GM19438 (cell line): ENCODE measurements around the gene FBXO46.
"Not testable (repeated sequence)": the region's sequence is repeated elsewhere in the genome, so short reads cannot be mapped to it uniquely, and the experiment has no call there.

Experiments
- ATAC-seq: cut with Tn5 transposase; IDR thresholded peaks from one replicate; pipeline ENCODE4 v1.9.1; 2021; ENCODE audit warnings: low read depth; ENCODE audit not compliant: unreplicated experiment

The FBXO46 gene

DNA sequence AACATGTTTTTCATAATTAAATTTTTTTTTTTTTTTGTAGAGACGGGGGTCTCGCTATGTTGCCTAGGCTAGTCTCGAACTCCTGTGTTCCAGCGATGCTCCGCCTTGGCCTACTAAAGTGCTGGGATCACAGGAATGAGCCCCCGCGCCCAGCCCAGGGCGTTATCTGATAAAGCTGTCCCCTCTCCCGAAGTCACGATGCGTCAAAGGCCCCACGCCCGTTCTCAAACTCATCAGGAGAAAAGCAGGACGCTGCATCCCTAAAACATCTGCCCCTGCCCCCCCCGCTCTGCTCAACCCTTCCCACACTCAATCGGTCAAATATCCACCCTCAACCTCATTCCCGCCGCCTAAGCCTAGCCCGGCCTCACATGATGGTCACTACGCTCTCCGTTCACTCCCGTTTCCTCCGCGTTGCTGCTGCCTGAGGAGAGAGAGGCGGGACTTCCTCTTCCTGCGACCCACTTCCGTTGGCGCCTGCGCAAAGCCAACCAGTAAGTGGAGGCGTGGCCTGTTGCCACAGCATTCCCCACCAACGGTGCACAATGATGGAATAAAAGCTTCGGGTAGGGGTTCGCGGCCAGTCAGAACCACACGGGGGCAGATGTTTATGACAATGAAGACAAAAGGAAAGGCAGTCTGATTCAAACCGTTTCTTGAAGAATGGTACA is 39.0 kb downstream of the FBXO46 start, which contains the start of gene SNRPD2:
SNRPD2 (minus strand) TSS at position 438 of the 671 bp plus-strand sequence; CDS start at position 373, 65 bp downstream.
- peak; percentile 42 for ATAC-seq

DNA sequence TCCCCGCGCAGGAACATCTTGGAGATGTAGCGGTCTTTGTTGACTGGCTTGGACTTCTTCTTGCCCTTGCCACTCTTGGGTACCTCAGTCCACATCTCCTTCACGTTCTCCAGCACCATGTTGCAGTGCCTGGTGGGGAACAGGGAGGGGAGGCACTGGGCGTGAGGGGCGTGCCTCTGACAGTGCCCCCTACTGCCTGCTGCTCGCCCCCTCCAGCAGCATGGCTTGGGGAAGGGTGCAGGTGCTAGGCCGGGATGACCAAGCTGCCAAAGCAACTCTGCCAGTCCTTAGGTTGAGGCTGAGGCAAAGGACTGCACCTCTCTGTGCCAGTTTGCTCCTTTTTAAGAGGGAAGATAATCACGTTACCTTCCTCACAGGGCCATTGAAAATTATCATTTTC is 43.1 kb downstream of the FBXO46 start:
- no peak for ATAC-seq

DNA sequence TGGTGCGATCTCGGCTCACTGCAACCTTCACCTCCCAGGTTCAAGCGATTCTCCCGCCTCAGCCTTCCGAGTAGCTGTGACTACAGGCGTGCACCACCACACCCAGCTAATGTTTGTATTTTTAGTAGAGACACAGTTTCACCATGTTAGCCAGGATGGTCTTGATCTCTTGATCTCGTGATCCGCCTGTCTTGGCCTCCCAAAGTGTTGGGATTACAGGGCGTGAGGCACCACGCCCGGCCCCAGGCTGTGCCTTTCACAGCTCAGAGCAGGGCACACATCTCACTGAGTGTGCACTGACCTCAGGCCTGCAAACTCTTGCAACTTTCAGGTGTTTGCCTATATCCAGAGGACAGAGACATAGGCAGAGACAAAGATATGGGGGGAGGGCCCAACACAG is 45.7 kb downstream of the FBXO46 start:
- not testable (repeated sequence) for ATAC-seq

DNA sequence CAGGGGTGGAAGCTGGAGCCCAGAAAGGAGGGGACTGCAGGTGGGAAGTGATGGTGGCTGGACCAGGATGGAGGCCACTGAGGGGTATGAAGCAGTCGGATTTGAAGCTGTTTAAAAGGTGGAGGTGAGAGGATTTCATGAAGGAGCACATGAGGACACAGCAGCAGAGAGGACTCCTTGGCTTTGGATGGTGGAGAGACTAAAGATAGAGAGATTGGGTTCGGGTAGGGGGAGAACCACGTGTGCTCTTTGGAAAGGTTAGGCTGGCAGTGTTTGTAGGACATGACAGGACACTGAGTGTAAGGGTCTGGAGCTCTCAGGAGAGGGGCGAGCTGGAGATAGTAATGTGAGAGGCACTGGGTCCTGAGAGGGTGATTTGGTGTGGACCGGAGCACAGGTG is 47.8 kb downstream of the FBXO46 start:
- no peak for ATAC-seq

DNA sequence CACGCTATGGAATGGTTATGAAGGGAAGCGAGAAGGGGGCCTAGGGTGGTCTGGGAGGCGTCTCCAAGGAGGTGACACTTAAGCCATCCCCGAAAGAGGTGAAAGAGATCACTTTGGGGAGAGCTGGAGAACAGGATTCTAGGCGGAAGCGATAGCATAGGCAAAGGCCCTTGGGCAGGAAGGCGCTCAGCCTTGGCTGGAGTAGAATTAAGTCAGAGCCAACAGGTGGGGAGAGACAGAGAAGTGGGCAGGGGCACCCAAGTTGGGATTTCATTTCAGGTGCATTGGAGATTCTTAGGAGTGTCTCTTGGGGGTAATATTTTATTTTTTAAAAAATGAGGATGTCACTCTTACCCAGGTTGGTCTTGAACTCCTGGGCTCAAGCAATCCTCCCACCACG is 48.6 kb downstream of the FBXO46 start:
- ATAC-seq = no peak

DNA sequence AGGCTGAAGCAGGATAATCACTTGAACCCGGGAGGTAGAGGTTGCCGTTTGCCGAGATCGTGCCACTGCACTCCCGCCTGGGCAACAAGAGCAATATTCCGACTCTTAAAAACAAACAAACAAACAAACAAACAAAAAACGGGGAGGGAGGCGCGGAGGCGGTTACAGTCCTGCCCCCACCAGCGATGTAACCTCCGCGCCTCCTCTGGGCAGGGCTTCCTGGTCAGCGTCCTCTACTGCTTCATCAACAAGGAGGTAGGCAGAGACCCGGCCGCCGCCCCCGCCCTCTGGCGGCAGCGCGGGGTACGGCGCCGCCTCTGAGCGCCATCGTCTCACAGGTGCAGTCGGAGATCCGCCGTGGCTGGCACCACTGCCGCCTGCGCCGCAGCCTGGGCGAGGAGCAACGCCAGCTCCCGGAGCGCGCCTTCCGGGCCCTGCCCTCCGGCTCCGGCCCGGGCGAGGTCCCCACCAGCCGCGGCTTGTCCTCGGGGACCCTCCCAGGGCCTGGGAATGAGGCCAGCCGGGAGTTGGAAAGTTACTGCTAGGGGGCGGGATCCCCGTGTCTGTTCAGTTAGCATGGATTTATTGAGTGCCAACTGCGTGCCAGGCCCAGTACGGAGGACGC is 49.2 kb downstream of the FBXO46 start:
- peak; percentile 59 for ATAC-seq

DNA sequence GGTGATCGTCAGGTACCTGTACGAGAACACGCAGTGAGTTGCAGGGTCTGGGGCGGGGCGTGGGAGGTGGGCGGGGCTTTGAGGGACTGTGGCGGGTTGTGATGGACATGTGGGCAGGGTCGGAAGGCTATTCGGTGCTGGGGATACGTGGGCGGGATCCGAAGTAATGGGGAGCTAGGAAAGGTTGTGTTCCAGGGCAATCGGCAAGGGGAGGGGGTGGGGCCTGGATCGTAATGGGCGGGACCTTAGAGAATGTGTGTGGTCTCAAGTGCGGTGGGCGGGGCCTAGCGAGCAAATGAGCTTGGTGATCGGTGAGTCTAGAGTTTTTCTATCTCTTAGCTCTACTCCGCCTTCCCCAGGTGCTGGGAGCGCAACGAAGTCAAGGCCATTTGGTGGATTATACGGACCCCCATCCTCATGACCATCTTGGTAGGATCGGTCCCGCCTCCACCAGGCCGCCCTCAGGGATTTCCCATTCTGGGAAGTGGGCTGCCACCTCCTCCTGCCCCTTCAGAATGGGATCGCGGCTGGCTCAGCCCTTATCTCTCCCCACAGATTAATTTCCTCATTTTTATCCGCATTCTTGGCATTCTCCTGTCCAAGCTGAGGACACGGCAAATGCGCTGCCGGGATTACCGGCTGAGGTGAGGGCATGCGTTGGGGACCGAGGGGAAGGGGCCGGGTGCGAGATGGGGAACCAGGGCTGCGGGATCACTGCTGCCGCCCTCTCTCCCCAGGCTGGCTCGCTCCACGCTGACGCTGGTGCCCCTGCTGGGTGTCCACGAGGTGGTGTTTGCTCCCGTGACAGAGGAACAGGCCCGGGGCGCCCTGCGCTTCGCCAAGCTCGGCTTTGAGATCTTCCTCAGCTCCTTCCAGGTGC is 53.1 kb downstream of the FBXO46 start:
- peak; percentile 61 for ATAC-seq

DNA sequence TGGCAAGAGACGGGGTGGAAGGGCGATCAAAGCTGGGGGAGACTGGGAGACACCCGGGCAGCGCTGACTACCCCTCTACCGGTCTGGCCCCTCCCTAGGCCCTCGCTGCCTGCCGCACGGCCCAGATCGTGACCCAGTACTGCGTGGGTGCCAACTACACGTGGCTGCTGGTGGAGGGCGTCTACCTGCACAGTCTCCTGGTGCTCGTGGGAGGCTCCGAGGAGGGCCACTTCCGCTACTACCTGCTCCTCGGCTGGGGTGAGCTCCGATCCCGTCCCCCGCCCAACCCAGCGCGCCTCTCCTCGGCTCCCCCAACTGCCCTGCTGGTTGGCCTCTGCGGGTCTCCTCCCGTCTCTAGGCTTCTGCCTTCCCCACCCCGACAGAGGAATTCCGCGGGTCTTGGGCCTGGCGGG is 53.8 kb downstream of the FBXO46 start:
- ATAC-seq = peak; percentile 11

DNA sequence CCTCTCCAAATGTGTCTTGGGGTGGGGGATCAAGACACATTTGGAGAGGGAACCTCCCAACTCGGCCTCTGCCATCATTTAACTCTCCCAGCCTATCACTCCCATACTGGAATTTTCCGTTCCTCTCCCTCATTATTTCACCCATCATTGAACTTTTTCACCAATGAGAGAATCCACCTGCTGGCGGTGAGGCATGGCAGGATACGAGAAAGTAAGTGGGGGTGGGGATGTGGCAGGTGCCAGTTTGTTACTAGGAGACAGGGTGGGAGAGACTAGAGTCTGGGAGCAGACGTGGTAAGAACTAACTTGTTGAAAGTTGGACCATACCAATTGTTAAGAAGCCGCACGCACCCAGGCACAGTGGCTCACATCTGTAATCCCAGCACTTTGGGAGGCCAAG is 55.8 kb downstream of the FBXO46 start:
- ATAC-seq = no peak

DNA sequence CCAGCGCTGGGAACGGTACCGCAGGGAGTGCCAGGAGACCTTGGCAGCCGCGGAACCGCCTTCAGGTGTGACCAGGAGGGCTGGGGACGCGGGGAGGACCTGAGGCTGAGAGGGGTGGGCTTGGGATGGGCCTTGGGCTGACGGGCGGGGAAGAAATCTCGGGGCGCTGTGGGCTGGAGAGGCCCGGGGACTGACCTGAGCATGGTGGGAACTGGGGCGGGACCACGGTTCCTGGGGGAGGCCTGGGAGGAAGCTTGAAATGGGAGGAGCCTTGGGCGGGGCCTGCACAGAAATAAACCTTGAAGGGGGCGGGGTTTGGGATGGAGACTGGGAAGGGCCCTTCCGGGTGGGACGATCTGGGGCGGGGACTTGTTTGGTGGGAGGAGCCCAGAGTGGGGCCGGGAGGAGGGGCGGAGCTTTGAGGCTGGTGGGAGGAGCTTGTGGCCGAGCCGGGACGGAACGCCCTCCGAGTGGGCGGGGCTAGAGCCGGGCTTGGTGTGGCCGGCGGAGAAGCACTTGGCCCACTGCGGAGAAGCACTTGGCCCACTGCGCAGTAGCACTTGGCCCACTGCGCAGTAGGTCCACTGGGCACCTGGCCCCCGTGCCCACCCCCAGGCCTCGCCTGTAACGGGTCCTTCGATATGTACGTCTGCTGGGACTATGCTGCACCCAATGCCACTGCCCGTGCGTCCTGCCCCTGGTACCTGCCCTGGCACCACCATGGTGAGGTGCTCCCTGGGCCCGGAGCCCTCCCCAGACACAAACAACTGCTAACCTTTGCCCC is 59.8 kb downstream of the FBXO46 start:
- ATAC-seq = no peak

DNA sequence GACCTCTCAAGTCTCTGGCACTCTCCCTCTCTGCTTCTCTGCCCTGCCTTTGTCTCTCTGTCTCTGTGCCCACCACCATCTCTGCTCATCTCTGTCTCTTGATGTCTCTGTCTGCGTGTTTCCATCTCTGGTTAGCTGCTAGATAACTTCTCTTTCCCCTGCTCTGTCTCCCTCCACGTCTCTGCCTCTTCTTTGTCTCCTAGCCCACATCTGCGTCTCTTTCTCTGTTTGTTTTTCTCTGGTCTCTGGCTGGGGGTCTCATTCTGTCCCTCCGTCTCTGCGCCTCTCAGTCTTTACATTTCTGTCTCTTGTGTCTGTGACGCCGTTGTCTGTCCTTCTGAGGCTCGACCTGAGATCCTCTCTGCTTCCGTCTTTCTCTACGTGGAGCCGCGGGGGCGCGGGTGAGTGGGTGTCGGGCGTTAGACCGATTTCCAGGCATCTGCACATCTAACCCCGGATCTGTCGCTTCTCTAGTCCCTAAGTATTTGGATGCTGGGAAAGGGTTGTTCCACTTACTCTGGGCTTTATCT is 62.3 kb downstream of the FBXO46 start:
- ATAC-seq = no peak

DNA sequence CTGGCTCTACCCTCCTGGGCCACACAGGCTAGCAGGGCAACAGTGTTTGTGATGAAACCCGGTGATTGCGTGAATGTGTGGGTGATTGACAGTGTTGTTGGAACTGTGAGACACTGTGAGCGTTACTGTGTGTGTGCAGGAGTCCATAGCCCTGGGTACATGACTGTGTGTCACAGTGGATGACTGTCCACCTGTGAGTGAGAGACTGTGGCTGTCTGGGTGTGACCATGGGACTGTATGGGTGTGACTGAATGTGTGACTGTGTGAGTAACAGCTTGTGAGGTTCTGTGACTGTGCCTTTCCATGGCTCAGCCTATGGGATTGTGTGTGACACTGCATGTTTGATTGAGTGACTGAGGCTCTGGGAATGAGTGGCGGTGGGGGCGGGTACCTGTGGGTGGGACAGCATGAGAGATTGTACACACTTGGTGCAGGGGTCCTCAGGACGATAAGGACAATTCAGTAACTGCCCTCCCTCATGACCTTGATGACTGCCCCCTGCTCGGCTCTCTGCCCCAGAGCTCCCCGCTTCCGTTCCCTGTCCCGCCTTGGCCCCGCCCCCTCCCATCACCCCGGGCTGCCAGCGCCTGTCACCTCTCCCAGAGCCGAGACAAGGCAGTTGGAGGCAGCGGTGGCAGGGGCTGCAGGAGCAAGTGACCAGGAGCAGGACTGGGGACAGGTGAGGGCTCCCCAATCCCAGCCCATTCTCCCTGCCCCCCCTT is 62.9 kb downstream of the FBXO46 start, which contains the start of gene GIPR:
GIPR (plus strand) TSS at position 602 of the 722 bp plus-strand sequence. CDS start 1,300 bp downstream, outside the sequence.
- no peak for ATAC-seq

DNA sequence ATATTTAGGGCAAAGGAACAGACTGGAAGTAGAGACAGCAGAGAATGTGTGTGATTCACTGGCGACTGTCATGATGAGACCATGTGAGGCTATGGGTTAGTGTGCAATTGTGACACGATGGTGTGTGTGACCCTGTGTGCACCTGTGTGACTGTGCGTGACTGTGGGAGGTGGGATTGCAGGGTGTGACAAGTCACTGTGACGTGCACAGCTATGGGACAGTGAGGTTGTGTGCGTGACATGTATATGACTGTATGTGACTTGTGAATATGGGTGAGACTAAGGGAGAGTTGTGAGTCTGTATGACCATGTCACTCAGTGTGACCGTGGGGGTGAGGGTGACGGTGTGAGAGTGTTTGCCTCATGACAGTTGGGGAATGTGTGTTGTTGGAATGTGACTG is 66.1 kb downstream of the FBXO46 start:
- ATAC-seq = no peak

DNA sequence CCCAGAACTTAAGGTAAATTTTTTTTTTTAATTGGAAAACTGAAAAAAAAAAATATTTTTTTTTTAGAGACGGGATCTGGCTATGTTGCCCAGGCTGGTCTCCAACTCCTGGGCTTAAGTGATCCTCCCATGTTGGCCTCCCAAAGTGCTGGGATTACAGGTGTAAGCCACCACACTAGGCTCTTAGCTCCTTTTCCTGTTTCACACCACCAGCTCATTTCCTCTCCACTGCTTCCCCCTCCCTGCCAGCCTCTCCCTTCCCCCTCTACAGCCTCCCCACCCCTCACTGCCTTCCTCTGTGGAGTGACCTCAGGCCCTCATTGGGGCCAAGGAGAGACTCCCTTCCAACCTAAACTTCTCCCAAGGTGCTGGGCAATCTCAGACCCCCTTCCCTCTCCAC is 66.9 kb downstream of the FBXO46 start:
- ATAC-seq = no peak

DNA sequence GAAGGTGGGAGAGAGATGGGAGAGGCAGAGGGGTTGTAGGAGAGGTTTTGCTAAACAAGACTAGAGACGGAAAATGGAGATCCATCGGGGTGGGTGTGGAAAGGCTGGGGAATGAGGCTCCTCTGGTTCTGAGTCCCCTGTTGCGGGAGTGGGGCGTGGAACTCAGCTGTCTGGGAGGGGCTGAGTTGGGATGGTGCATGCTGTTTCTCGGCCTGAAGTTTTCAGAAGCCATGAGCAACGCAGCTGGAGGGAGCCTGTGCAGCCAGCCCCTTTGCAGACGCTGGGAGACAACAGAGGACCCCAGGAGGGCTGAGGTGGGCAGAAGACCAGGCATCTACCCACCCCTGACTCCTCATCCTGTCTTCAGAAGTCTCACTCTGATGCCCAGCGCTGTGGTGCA is 70.1 kb downstream of the FBXO46 start:
- no peak for ATAC-seq
